GM23338 (cell line): ENCODE measurements around the gene PDE6A. TPM values are rescaled to one million over a fixed set of nuclear protein-coding genes. Genes with fewer than 3 reads are reported as not detected.

Experiments used
- ATAC-seq: fragments of 200-7000 bp; cut with Tn5 transposase; 3 replicates; pipeline ENCODE4 v1.9.1; 2020
- DNase-seq: peaks from one replicate; pipeline ENCODE4 v3.0.0-alpha.2; 2015; ENCODE audit warnings: low spot score
- H2AFZ ChIP-seq: fragments of 200-600 bp; sonication (generic); 2 replicates; pipeline ENCODE4 v1.8.0; 2016; ENCODE audit warnings: antibody characterized with exemption, mild to moderate bottlenecking, moderate library complexity
- H3F3A ChIP-seq: fragments of 200-600 bp; sonication (generic); replicated peaks from 2 replicates; pipeline ENCODE4 v1.8.0; 2017; ENCODE audit warnings: antibody characterized with exemption, mixed run types, low read depth
- H3K27ac ChIP-seq: fragments of 200-600 bp; sonication (generic); 2 replicates; pipeline ENCODE4 v1.6.1; 2016; ENCODE audit warnings: low read depth
- H3K27me3 ChIP-seq: fragments of 200-600 bp; sonication (generic); 2 replicates; pipeline ENCODE4 v1.8.0; 2016; ENCODE audit warnings: mild to moderate bottlenecking, mixed run types, moderate library complexity; ENCODE audit not compliant: insufficient read depth
- H3K36me3 ChIP-seq: fragments of 200-600 bp; sonication (generic); 2 replicates; pipeline ENCODE4 v1.8.0; 2016; ENCODE audit warnings: mild to moderate bottlenecking; ENCODE audit not compliant: insufficient read depth
- H3K4me1 ChIP-seq: fragments of 200-600 bp; sonication (generic); 2 replicates; pipeline ENCODE4 v1.8.0; 2016; ENCODE audit warnings: mild to moderate bottlenecking, moderate library complexity; ENCODE audit not compliant: insufficient read depth
- H3K4me2 ChIP-seq: fragments of 200-600 bp; sonication (generic); 2 replicates; pipeline ENCODE4 v1.7.1; 2017; ENCODE audit warnings: mixed run types
- H3K4me3 ChIP-seq: fragments of 200-600 bp; sonication (generic); 2 replicates; pipeline ENCODE4 v1.6.1; 2016; ENCODE audit warnings: mixed run types
- H3K79me2 ChIP-seq: fragments of 200-600 bp; sonication (generic); replicated peaks from 2 replicates; pipeline ENCODE4 v1.8.0; 2017; ENCODE audit warnings: mild to moderate bottlenecking; ENCODE audit not compliant: insufficient read depth
- H3K9me2 ChIP-seq: fragments of 200-600 bp; sonication (generic); 2 replicates; pipeline ENCODE4 v1.8.0; 2017; ENCODE audit not compliant: insufficient read depth
- H4K20me1 ChIP-seq: fragments of 200-600 bp; sonication (generic); replicated peaks from 2 replicates; pipeline ENCODE4 v1.8.0; 2017; ENCODE audit warnings: mild to moderate bottlenecking; ENCODE audit not compliant: insufficient read depth
- H3K27ac Mint-ChIP-seq: 2 replicates; pipeline ENCODE4 v1.8.0; 2020; ENCODE audit warnings: inconsistent platforms, mild to moderate bottlenecking, moderate library complexity, mixed read lengths
- H3K27me3 Mint-ChIP-seq: 3 replicates; pipeline ENCODE4 v1.8.0; 2022; ENCODE audit warnings: low read depth, mild to moderate bottlenecking, moderate library complexity, mixed read lengths, inconsistent platforms; ENCODE audit not compliant: insufficient read depth, poor library complexity
- H3K36me3 Mint-ChIP-seq: 3 replicates; pipeline ENCODE4 v1.8.0; 2021; ENCODE audit warnings: low read depth, mild to moderate bottlenecking, inconsistent platforms, moderate library complexity, mixed read lengths
- H3K4me1 Mint-ChIP-seq: 3 replicates; pipeline ENCODE4 v1.8.0; 2020; ENCODE audit warnings: mild to moderate bottlenecking, inconsistent platforms, mixed read lengths
- H3K4me3 Mint-ChIP-seq: 3 replicates; pipeline ENCODE4 v1.8.0; 2021; ENCODE audit warnings: moderate library complexity, mild to moderate bottlenecking, inconsistent platforms, mixed read lengths
- H3K9me3 Mint-ChIP-seq: 3 replicates; pipeline ENCODE4 v1.8.0; 2020; ENCODE audit warnings: moderate library complexity, mild to moderate bottlenecking, inconsistent platforms, mixed read lengths
- CREB1 ChIP-seq: fragments of 250-450 bp; sonication (Bioruptor Pico); IDR thresholded peaks from 2 replicates; pipeline ENCODE4 v1.5.0; 2020; ENCODE audit warnings: low read depth, mild to moderate bottlenecking, moderate library complexity
- EZH2 ChIP-seq: fragments of 200-600 bp; sonication (generic); IDR thresholded peaks from one replicate; pipeline ENCODE4 v1.8.0; 2017; ENCODE audit warnings: antibody characterized with exemption, mild to moderate bottlenecking, low read depth; ENCODE audit not compliant: unreplicated experiment
- EZH2phosphoT487 ChIP-seq: fragments of 200-600 bp; sonication (generic); IDR thresholded peaks from one replicate; pipeline ENCODE4 v1.8.1; 2018; ENCODE audit warnings: antibody characterized with exemption; ENCODE audit not compliant: unreplicated experiment
- JUNB ChIP-seq: IDR thresholded peaks from one replicate; pipeline ENCODE4 v1.6.1; 2016; ENCODE audit warnings: antibody characterized with exemption; ENCODE audit not compliant: unreplicated experiment
- NANOG ChIP-seq: IDR thresholded peaks from 2 replicates; pipeline ENCODE4 v1.6.1; 2016; ENCODE audit warnings: antibody characterized with exemption, borderline replicate concordance
- POLR2AphosphoS5 ChIP-seq: IDR thresholded peaks from 2 replicates; pipeline ENCODE4 v1.6.1; 2016; ENCODE audit warnings: antibody characterized with exemption, low read depth
- STAT1 ChIP-seq: IDR thresholded peaks from one replicate; pipeline ENCODE4 v1.6.1; 2016; ENCODE audit warnings: antibody characterized with exemption; ENCODE audit not compliant: unreplicated experiment
- ZNF114 ChIP-seq: fragments of 250-450 bp; sonication (Bioruptor Pico); IDR thresholded peaks from 2 replicates; pipeline ENCODE4 v1.5.0; 2020; ENCODE audit warnings: mild to moderate bottlenecking, moderate library complexity
- ZNF331 ChIP-seq: fragments of 250-450 bp; sonication (Bioruptor Pico); IDR thresholded peaks from 2 replicates; pipeline ENCODE4 v1.5.0; 2020; ENCODE audit warnings: low read depth, mild to moderate bottlenecking, moderate library complexity
- polyA plus RNA-seq: library from polyadenylated mRNA; unstranded; fragments of >200 nt; fragmentation: Nextera tagmentation; extraction: Ambion mirVana; gene quantifications from 2 replicates; pipeline ENCODE4 v1.2.1, GENCODE V29; 2016
- total RNA-seq: library from RNA; depleted of rRNA; stranded (reverse); fragments of >200 nt; shearing (Covaris generic); gene quantifications from 2 replicates; pipeline ENCODE4 v1.2.3, GENCODE V29; 2014
- TF ChIP-seq, protein P1 (sequence below), 2 experiments: fragments of 200-600 bp in 1 of 2; sonication (generic) in 1 of 2; conservative IDR thresholded peaks; 2 replicates each; pipeline versions ENCODE4 v1.5.1 to v1.6.1; 2016 to 2017; ENCODE audit warnings: antibody characterized with exemption in 2 of 2, low read depth in 2 of 2, mild to moderate bottlenecking in 2 of 2, moderate library complexity in 1 of 2
- TF ChIP-seq, protein P2 (sequence below): fragments of 250-450 bp; sonication (Bioruptor Pico); IDR thresholded peaks from 2 replicates; pipeline ENCODE4 v1.5.0; 2020; ENCODE audit warnings: mild to moderate bottlenecking, moderate library complexity
- TF ChIP-seq, protein P3 (sequence below): IDR thresholded peaks from one replicate; pipeline ENCODE4 v1.6.1; 2018; ENCODE audit warnings: antibody characterized with exemption; ENCODE audit not compliant: unreplicated experiment
- TF ChIP-seq, protein P4 (sequence below): IDR thresholded peaks from 2 replicates; pipeline ENCODE4 v1.6.1; 2016; ENCODE audit warnings: antibody characterized with exemption

Gene PDE6A
- total and polyA plus RNA-seq, 2 experiments from 2014 or later = 0.08 TPM; not detected in 1

DNA sequence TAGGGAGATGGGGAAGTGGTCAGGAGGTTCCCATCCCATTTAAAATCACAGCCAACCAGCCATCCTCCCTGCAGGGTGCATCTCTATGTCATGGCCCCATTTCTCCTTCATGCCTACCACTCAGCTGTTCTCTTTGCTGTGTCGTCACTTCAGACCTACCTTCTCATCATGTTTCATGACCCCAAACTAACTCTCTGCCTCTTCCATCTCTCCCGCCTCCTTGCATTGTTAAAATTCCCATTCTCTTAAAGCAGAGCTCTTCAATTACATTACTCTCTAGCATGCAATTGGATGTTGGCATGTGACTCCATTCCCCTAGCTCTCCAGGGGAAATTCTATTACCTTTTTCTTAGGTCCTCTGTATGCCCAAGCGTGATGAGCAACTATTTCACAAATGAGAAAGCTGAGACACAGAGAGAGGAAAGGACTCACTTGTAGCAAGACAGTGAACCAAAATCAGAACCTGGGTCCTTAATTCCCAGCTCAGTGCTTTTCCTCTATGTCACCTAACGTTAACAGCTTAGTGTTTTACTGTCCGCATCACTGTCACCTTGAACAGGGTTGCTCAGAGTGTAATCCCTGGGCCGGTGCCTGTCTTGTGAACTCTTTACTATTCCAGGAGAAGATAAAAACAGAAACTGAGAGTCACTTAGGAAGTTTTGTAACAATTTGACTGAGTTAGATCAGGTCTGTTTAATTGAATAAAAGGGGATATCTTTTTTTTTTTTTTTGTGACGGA is 28.1 kb downstream of the PDE6A start:
- Histone ChIP-seq H3K27me3 (no peaks in the 10 kb centered on the region), H3F3A (no peaks in the 10 kb centered on the region), H3K4me1 (no peaks in the 10 kb centered on the region; the same call in 1 of the 2 replicates), H3K9me2 (no peaks in the 10 kb centered on the region), H3K36me3 (no peaks in the 10 kb centered on the region), H3K79me2 (no peaks in the 10 kb centered on the region), H3K4me2 (no peak overlapping the region), H2AFZ (0 out of 2 replicates have a peak overlapping the region, but pooled peaks have one; percentile 65), H4K20me1 (no peaks in the 10 kb centered on the region), H3K4me3 (no peak overlapping the region), H3K27ac (no peak overlapping the region)
- TF ChIP-seq CREB1 (CRISPR knock-in tag) (no peak), JUNB (no peak), EZH2phosphoT487 (no peak), POLR2AphosphoS5 (no peak), ZNF331 (CRISPR knock-in tag) (no peak), ZNF114 (no peak), STAT1 (no peak), EZH2 (no peak), NANOG (no peak)
- TF ChIP-seq, protein P1, sequence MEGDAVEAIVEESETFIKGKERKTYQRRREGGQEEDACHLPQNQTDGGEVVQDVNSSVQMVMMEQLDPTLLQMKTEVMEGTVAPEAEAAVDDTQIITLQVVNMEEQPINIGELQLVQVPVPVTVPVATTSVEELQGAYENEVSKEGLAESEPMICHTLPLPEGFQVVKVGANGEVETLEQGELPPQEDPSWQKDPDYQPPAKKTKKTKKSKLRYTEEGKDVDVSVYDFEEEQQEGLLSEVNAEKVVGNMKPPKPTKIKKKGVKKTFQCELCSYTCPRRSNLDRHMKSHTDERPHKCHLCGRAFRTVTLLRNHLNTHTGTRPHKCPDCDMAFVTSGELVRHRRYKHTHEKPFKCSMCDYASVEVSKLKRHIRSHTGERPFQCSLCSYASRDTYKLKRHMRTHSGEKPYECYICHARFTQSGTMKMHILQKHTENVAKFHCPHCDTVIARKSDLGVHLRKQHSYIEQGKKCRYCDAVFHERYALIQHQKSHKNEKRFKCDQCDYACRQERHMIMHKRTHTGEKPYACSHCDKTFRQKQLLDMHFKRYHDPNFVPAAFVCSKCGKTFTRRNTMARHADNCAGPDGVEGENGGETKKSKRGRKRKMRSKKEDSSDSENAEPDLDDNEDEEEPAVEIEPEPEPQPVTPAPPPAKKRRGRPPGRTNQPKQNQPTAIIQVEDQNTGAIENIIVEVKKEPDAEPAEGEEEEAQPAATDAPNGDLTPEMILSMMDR (conservative IDR thresholded peaks at IDR 0.05; ENCODE audit: low read depth in 2 of 2) = no peak
- TF ChIP-seq, protein P2, sequence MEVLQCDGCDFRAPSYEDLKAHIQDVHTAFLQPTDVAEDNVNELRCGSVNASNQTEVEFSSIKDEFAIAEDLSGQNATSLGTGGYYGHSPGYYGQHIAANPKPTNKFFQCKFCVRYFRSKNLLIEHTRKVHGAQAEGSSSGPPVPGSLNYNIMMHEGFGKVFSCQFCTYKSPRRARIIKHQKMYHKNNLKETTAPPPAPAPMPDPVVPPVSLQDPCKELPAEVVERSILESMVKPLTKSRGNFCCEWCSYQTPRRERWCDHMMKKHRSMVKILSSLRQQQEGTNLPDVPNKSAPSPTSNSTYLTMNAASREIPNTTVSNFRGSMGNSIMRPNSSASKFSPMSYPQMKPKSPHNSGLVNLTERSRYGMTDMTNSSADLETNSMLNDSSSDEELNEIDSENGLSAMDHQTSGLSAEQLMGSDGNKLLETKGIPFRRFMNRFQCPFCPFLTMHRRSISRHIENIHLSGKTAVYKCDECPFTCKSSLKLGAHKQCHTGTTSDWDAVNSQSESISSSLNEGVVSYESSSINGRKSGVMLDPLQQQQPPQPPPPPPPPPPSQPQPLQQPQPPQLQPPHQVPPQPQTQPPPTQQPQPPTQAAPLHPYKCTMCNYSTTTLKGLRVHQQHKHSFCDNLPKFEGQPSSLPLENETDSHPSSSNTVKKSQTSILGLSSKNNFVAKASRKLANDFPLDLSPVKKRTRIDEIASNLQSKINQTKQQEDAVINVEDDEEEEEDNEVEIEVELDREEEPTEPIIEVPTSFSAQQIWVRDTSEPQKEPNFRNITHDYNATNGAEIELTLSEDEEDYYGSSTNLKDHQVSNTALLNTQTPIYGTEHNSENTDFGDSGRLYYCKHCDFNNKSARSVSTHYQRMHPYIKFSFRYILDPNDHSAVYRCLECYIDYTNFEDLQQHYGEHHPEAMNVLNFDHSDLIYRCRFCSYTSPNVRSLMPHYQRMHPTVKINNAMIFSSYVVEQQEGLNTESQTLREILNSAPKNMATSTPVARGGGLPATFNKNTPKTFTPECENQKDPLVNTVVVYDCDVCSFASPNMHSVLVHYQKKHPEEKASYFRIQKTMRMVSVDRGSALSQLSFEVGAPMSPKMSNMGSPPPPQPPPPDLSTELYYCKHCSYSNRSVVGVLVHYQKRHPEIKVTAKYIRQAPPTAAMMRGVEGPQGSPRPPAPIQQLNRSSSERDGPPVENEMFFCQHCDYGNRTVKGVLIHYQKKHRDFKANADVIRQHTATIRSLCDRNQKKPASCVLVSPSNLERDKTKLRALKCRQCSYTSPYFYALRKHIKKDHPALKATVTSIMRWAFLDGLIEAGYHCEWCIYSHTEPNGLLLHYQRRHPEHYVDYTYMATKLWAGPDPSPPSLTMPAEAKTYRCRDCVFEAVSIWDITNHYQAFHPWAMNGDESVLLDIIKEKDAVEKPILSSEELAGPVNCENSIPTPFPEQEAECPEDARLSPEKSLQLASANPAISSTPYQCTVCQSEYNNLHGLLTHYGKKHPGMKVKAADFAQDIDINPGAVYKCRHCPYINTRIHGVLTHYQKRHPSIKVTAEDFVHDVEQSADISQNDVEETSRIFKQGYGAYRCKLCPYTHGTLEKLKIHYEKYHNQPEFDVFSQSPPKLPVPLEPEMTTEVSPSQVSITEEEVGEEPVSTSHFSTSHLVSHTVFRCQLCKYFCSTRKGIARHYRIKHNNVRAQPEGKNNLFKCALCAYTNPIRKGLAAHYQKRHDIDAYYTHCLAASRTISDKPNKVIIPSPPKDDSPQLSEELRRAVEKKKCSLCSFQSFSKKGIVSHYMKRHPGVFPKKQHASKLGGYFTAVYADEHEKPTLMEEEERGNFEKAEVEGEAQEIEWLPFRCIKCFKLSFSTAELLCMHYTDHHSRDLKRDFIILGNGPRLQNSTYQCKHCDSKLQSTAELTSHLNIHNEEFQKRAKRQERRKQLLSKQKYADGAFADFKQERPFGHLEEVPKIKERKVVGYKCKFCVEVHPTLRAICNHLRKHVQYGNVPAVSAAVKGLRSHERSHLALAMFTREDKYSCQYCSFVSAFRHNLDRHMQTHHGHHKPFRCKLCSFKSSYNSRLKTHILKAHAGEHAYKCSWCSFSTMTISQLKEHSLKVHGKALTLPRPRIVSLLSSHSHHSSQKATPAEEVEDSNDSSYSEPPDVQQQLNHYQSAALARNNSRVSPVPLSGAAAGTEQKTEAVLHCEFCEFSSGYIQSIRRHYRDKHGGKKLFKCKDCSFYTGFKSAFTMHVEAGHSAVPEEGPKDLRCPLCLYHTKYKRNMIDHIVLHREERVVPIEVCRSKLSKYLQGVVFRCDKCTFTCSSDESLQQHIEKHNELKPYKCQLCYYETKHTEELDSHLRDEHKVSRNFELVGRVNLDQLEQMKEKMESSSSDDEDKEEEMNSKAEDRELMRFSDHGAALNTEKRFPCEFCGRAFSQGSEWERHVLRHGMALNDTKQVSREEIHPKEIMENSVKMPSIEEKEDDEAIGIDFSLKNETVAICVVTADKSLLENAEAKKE = no peak
- TF ChIP-seq, protein P3, sequence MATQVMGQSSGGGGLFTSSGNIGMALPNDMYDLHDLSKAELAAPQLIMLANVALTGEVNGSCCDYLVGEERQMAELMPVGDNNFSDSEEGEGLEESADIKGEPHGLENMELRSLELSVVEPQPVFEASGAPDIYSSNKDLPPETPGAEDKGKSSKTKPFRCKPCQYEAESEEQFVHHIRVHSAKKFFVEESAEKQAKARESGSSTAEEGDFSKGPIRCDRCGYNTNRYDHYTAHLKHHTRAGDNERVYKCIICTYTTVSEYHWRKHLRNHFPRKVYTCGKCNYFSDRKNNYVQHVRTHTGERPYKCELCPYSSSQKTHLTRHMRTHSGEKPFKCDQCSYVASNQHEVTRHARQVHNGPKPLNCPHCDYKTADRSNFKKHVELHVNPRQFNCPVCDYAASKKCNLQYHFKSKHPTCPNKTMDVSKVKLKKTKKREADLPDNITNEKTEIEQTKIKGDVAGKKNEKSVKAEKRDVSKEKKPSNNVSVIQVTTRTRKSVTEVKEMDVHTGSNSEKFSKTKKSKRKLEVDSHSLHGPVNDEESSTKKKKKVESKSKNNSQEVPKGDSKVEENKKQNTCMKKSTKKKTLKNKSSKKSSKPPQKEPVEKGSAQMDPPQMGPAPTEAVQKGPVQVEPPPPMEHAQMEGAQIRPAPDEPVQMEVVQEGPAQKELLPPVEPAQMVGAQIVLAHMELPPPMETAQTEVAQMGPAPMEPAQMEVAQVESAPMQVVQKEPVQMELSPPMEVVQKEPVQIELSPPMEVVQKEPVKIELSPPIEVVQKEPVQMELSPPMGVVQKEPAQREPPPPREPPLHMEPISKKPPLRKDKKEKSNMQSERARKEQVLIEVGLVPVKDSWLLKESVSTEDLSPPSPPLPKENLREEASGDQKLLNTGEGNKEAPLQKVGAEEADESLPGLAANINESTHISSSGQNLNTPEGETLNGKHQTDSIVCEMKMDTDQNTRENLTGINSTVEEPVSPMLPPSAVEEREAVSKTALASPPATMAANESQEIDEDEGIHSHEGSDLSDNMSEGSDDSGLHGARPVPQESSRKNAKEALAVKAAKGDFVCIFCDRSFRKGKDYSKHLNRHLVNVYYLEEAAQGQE = no peak
- TF ChIP-seq, protein P4, sequence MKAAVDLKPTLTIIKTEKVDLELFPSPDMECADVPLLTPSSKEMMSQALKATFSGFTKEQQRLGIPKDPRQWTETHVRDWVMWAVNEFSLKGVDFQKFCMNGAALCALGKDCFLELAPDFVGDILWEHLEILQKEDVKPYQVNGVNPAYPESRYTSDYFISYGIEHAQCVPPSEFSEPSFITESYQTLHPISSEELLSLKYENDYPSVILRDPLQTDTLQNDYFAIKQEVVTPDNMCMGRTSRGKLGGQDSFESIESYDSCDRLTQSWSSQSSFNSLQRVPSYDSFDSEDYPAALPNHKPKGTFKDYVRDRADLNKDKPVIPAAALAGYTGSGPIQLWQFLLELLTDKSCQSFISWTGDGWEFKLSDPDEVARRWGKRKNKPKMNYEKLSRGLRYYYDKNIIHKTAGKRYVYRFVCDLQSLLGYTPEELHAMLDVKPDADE = no peak
- Mint-ChIP-seq H3K9me3 (no peaks in the 10 kb centered on the region), H3K4me1 (peaks cover 5% of the 10 kb centered on the region), H3K27me3 (peaks cover 3% of the 10 kb centered on the region), H3K4me3 (no peak overlapping the region), H3K27ac (no peak overlapping the region), H3K36me3 (no peaks in the 10 kb centered on the region)
- ATAC-seq (no peak), DNase-seq (no peak)
